HG03457 (cell line): ENCODE results near the gene C14orf132.
"Not testable (repeated sequence)": the region's sequence is repeated elsewhere in the genome, so short reads cannot be mapped to it uniquely, and the experiment has no call there.

Experiments used
- ATAC-seq: cut with Tn5 transposase; IDR thresholded peaks from one replicate; pipeline ENCODE4 v1.9.1; 2021; ENCODE audit warnings: moderate number of reproducible peaks; ENCODE audit not compliant: unreplicated experiment

C14orf132 gene

GRCh38 chr14:96038920-96039632, at the start of gene C14orf132:
Gene C14orf132, plus strand, starts transcription at chr14:96039362. Its CDS starts 139 bp downstream, at chr14:96039501.
- no peak for ATAC-seq

- ATAC-seq, result no peak
These were observed 45.2 kb upstream of the C14orf132 start for GRCh38 chr14:95993768-95994592.

- no peak for ATAC-seq
These were observed 44.6 kb upstream of the C14orf132 start for GRCh38 chr14:95994593-95994928.

- no peak for ATAC-seq
These were observed 40.5 kb upstream of the C14orf132 start for GRCh38 chr14:95998656-95999055.

DNA sequence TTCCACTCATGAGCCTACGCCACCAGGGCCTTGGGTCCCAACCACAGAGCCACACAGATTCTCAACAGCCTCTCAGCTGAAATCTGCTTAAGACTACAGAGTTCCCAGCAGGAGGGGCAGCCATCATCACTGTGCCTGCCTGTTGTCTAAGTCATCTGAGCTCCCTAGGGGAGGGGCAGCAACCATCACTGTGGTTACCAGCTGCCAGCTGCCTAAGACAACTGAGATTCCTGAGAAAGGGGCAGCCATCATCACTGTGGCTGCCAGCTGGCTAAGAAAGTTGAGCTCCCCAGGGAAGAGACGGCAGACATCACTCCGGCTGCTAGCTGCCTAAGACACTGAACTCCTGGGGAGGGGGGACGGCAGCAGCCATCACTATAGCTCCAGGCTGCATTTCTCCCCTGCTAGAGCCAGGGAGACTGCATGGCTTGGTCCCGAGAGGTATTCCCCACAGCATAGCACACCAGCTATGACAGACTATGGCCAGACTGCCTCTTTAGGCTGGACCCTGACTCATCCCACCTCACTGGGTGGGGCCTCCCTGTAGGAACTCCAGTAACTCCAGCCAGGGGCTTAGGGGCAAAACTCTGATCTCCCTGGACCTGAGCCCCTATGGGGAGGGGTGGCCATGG, 37.2 kb upstream of the C14orf132 start:
- no peak for ATAC-seq

DNA sequence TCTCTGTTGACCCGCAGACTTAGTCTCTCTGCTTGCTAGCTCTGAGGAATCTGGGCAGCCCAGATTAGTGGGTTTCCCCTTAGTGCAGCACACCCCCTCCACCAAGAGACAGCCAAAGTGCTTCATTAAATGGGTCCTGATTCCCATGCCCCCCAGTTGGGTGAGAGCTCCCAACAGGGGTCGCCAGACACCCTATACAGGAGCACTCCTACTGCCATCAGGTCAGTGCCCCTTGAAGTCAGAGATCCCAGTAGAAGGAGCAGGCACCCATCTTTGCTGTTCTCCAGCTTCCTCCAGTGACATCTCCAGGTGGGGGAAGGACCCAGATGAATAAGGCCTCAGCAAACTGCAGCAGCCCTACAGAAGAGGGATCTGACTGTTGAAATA, 36.7 kb upstream of the C14orf132 start:
- ATAC-seq, result no peak

- no peak for ATAC-seq
These were observed 28.0 kb upstream of the C14orf132 start for GRCh38 chr14:96011131-96011530.

- ATAC-seq, result no peak
These were observed 27.6 kb upstream of the C14orf132 start for GRCh38 chr14:96011607-96012006.

- ATAC-seq, result not testable (repeated sequence)
These were observed 26.4 kb upstream of the C14orf132 start for GRCh38 chr14:96012757-96013156.

- ATAC-seq, result no peak
These were observed 25.0 kb upstream of the C14orf132 start for GRCh38 chr14:96014176-96014575.

GRCh38 chr14:96016501-96017160, 22.5 kb upstream of the C14orf132 start:
- no peak for ATAC-seq

GRCh38 chr14:96017882-96018281, 21.3 kb upstream of the C14orf132 start:
- ATAC-seq, result no peak

DNA sequence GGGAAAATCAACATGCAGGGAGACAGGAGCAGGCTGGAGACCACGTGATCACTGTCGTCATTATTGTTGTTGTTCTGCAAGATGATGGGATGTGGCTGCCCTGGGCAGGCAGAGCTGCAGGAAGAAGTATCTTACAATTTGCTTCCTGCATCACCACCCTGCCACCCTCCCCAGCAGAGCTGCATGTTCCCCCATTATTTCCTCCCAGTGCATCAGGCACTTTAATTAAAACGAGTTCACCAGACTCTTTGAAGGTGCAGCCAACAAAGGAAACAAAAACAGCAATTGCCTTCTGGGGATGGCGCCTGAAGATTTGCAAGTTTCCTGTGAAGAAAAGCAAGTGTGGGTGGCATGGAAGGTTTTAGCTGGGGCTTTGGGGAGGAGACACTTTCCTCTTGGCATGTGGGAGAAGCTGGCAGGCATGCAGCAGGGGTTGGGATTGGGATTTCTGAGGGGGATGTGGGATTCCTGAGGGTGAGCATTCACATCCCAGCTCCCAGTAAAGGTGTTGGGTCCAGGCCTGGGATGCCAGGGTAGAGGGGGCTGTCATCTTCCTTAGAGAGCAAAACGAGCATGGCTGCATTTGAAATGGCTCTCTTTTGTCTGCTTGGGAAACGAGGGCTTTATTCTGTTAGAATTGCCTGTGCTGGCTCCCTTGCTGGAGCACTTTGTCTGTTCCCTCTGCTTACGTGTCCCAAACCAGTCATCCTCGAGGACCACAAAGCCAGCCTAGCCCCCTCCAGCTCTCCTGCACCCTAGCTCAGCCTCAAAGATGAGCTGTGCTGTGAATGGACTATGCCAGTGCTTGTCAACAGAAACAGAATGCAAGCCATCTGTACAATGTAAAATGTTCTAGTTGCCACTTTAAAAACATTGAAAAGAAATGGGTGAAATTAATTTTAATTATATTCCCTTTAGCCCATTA, 11.5 kb upstream of the C14orf132 start:
- ATAC-seq, result no peak

DNA sequence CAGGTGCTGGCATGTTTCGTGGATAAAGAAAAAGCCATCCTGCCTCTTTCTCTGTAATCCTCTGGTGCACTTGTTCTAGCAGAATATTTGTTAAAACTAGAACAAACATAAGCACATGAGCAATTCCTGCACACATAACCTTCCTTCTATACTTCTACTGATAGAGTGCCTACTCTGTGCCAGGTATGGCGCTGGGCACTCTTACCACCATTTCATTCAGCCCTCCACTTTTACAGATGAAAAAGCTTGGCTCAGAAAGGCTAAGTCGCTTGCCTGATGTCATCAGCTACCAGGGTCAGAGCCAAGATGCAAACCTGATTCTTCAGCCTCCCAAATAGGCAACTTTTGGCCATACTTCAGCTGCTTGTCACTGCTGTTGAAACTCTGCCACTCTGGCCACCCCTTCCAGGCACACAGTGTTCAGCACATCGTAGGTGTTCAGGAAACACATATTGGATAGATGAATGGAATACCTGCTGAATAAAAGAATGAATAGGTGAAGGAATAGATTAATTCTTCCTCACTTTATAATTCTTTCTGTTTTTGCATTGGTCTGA, 10.0 kb upstream of the C14orf132 start:
- ATAC-seq, result no peak

GRCh38 chr14:96030108-96030760, 8.9 kb upstream of the C14orf132 start:
- ATAC-seq, result no peak

DNA sequence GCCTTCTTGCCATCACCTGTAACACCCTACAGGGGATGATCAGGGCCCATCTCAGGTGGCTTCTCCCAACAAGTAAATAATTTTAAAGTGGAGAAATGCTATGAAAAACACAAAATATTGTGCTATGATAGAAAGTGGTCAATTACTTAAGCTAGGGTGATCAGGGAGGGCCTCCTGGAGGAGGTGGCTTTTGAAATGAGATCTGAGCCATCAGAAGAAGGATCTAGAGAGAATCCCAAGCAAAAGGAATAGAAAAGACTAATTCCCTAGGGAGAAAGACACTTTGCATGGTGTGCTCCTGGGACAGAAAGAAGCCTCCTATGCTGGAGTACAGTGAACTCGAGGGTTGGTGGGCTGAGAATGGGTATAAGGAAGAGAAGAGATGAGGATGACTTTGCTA, 7.5 kb upstream of the C14orf132 start:
- no peak for ATAC-seq

- no peak for ATAC-seq
These were observed 3.7 kb upstream of the C14orf132 start for GRCh38 chr14:96035456-96035855.

GRCh38 chr14:96037891-96038557, 1.1 kb upstream of the C14orf132 start:
- no peak for ATAC-seq

- ATAC-seq, result no peak
These were observed 623 bp upstream of the C14orf132 start for GRCh38 chr14:96038558-96038919.
